Esophagus mucosa (tissue), 1 donor: ENCODE data around the gene RPL15. TPM values are rescaled to one million over a fixed set of nuclear protein-coding genes. Genes with fewer than 3 reads are reported as not detected.
"Not testable (repeated sequence)": the region's sequence is repeated elsewhere in the genome, so short reads cannot be mapped to it uniquely, and the experiment has no call there.

ENCODE experiments used
- ATAC-seq: fragments of 200-7000 bp; cut with Tn5 transposase; one replicate; pipeline ENCODE4 v1.9.1; 2020
- total RNA-seq: library from RNA; stranded (reverse); gene quantifications from one replicate; pipeline ENCODE4 v1.2.4, GENCODE V29; 2023
- donor health status: DM: yes; HTN: yes; CAD: no.

The RPL15 gene
- total RNA-seq, 1 donor from 2014 or later, result 1,347 TPM

- ATAC-seq, result no peak
Observed at GRCh38 chr3:23889950-23890349, 27.0 kb upstream of the RPL15 start.

DNA sequence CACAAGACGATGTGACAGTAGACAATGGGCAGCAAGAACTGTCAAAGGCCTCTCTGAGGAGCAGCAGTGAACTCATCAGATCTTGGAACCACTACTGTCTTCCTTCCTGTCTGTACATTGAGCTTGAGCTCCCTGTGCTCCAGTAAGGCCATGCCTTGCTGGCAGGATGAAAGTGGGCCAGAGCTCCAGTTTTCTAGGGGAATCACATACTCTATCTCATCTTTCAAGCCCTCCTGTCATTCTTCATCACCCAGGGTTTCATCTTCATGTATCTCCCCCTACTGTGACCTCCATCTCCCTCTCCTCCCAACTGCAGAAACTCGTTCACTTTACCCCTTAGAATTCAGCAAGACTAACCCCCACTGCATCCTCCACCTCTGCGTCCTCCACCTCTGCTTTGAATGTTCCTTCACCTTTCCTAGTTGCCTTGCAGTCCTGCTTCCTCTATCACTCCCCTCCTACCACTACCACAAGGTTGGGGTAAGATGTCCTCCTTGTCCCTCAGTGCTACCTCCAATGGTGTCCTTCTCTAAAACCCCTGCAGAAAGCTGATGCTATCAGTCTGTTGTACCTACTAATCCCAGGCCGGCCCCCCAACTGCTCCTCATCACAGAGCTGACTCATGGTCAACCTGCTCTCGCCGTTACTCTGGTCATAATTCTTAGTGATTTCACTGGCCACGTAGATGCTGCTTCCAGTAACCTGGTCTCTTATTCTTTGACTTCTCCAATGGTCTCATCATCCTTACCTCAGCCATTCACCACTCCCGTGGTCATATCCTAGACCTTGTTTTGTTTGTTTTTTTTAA is 22.5 kb upstream of the RPL15 start:
- no peak for ATAC-seq

DNA sequence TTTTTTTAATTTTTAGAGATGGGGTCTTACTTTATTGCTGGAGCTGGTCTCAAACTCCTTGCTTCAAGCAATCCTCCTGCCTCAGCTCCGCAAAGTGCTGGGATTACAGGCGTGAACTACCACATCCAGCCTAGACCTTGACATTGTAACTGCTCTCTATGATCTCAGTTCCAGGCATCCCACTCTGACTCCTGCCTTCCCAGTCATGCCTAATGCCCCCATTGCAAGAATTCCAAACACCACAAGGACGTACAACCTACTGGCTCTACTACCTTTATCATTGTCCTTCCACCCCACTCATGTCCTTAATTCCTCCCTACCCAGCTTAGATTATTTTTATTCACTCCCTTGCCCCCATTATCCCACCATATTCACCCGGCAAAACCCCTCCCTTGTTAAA is 21.8 kb upstream of the RPL15 start:
- no peak for ATAC-seq

- peak; percentile 48 for ATAC-seq
Observed at GRCh38 chr3:23900744-23901143, 16.2 kb upstream of the RPL15 start.

- no peak for ATAC-seq
Observed at GRCh38 chr3:23904545-23904944, 12.4 kb upstream of the RPL15 start.

- ATAC-seq, result no peak
Observed at GRCh38 chr3:23909341-23909740, 7.6 kb upstream of the RPL15 start.

- no peak for ATAC-seq
Observed at GRCh38 chr3:23911397-23911796, 5.5 kb upstream of the RPL15 start.

DNA sequence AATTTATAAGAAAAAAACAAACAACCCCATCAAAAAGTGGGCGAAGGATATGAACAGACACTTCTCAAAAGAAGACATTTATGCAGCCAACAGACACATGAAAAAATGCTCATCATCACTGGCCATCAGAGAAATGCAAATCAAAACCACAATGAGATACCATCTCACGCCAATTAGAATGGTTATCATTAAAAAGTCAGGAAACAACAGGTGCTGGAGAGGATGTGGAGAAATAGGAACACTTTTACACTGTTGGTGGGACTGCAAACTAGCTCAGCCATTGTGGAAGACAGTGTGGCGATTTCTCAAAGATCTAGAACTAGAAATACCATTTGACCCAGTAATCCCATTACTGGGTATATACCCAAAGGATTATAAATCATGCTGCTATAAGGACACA is 4.6 kb upstream of the RPL15 start:
- not testable (repeated sequence) for ATAC-seq

DNA sequence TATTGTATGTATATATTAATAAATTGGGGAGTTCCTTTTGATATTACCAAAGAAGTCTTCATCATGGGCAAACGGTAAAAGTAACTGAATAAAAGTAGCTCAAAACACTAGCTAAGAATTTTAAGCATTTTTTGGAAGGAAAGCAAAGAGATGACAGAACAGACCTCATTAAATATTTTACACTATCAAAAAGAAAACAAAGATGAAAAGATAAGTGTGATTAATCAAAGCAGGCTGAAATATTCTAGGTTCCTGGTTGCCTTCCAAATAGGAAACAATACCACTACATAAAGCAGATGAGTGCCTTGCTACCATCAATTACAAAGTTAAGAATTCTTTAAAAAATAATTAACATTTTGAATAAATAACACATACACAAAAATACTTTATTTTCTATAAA is 3.8 kb upstream of the RPL15 start:
- no peak for ATAC-seq

DNA sequence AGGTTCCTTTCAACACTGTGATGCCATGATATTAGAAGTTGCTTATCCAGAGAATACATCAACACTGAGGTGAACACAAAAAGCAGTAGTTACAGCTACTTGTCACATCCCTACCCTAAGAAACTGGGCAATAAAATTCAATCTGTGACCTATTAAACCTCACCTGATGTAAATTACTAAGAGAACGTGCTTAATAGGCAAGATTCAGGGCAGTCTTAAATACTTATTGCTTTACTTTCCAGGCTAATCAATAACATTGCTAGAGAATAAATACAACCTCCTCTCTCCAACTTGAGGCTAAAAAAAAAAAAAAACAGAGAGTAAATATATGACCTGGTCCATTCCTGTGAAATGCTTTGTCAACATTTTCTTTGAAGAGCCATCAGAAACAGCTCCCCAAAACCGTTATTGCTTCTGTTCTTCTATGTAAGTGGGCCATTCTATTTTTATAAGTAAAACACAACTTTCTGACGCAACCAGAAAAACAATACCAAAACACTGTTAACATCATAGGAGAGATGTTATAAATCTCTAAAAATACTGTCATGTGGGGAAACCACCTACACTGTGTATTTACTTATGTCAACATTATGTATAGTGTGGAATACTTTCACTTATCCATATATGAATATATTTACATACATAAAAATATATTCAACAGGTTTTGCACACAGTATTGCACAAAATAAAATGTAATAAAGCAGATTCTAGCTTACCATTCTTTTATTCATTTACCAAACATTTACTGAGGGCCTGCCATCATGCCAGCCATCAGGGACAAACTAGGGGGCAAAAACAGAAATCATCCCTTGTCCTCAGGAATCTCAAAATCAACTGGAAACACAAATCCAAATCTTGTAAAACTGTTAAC is 2.8 kb upstream of the RPL15 start:
- ATAC-seq, result no peak

DNA sequence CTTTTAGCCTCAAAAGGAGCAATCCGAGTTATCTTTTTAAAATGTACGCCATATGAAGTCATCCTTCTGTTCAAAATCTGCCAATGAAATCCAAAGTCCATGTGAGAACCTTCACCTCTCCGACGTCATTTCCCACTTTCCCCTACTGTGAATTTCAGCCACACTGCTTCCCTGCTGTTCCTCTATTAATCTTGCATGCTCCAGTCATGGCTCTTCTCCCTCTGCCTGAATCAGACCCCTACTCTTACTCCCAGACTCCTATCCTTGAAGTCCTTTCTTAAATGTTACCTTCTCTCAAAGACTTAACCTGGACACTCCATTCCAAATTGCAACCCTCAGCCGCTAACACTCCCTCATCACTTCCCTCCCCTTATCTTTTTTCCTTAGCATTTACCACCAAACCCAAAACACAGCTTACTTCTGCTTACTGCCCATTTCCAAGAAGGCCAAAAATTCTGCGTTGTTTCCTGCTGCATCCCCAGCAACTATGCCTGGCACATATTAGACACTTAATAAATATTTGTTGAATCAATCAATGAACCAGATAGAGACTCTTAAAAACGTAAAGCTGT is 1.3 kb upstream of the RPL15 start:
- no peak for ATAC-seq

DNA sequence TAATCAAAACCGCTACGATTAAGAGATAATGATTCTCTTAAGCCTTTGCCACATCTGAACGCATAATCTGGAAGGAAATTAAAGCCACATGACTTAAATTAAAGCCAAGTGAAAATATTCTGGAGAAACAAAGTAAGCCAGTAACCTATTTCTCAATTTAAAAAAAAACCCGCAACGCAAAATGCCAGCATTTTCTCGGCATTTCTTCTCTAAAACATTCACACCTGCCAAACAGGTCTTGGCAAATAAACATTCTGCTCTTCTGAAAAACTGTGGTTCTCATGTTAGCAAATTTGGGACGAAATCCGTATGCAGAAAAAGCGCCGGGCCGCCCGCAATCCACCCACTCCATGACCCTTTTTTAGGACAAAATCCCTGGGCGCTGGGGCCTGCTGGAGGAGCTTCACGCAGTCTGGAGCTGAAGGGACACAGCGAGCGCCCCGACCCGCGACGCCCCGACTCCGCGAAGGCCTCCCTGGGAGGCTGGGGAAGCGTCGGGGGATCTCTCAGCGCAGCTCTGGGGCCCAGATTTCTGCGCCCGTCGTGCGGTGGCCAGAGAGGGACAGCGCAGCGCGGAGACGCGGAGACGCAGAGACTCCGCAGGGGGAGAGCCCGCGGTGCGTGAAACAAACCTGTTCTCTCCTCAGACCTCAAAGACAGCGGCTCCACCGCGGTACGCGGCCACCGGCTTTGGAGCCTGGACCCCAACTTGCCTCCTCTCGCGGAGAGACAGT is 613 bp upstream of the RPL15 start:
- ATAC-seq, result peak; percentile 54

- ATAC-seq, result not testable (repeated sequence)
Observed at GRCh38 chr3:23917679-23918303, 859 bp downstream of the RPL15 start.

DNA sequence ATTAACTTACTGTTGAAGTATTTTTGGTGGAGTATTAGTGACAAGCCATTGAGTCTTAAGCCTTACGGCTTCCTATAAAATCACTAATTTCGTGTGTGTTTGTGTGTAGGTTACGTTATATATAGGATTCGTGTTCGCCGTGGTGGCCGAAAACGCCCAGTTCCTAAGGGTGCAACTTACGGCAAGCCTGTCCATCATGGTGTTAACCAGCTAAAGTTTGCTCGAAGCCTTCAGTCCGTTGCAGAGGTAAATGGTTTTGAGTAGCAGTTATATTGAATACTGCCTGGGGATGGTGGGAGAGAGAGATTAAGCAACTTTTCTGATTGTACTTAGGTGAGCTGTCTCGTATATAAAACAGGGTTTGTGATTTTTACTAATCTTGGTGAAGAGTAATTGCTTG is 1.4 kb downstream of the RPL15 start:
- ATAC-seq, result not testable (repeated sequence)

DNA sequence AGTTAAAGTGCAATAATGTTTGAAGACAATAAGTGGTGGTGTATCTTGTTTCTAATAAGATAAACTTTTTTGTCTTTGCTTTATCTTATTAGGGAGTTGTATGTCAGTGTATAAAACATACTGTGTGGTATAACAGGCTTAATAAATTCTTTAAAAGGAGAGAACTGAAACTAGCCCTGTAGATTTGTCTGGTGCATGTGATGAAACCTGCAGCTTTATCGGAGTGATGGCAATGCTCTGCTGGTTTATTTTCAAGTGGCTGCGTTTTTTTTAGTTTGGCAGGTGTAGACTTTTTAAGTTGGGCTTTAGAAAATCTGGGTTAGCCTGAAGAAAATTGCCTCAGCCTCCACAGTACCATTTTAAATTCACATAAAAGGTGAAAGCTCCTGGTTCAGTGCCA is 2.7 kb downstream of the RPL15 start:
- no peak for ATAC-seq

- no peak for ATAC-seq
Observed at GRCh38 chr3:23920151-23920655, 3.3 kb downstream of the RPL15 start.

GRCh38 chr3:23921052-23921511 is 4.2 kb downstream of the RPL15 start:
- no peak for ATAC-seq

DNA sequence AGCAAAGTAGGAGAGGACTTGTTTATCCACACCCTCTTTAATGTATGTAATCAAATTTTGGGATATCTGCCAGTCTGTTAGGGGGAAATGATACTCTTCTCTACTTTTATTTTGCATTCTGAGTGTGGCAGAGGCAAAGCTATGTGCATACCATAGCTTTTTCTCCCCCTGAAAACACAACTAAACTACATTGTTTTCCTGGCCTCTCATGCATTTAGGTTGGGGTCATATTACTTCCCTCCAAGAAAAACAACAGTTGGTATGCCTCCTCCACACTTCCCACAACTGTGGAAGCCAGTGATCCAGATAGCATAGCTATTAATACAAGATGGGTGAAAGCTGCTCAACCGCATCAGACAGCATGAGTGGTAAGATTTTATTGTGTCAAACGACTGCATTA is 6.9 kb downstream of the RPL15 start:
- no peak for ATAC-seq

DNA sequence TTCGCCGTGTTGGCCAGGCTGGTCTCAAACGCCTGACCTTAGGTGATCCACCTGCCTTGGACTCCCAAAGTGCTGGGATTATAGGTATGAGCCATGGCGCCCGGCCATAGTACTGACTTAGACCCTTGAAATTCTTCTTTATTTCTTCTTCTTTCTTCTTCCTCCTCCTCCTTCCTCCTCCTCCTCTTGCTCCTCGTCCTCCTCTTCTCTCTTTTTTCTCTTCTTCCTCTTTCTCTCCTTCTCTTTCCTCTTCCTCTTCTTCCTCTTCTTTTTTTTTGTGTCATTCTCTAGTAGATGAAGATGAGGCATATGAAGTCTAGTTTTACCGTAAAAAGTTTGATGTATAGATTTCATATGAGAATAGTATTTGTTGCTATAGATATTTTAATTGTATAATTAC is 9.3 kb downstream of the RPL15 start:
- no peak for ATAC-seq

DNA sequence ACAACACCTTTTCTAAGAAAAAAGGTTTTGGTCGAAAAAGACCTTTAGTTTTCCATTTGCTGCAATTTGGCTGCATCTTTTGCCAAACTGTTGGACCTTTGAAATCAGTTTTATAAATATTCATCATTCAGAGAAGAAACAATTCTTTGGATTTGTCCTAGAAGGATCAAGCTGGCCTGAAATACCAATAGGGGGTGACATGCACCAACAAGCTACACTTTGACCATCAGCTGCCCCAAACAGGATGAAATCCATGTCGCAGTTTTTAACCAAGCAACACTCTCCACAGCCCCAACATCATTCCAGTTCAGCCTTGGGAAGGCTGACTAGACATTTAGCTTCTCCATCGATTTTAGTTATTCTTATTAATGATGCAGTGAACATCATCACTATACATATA is 9.8 kb downstream of the RPL15 start:
- no peak for ATAC-seq

GRCh38 chr3:23928524-23928923 is 11.6 kb downstream of the RPL15 start:
- ATAC-seq, result peak; percentile 65

DNA sequence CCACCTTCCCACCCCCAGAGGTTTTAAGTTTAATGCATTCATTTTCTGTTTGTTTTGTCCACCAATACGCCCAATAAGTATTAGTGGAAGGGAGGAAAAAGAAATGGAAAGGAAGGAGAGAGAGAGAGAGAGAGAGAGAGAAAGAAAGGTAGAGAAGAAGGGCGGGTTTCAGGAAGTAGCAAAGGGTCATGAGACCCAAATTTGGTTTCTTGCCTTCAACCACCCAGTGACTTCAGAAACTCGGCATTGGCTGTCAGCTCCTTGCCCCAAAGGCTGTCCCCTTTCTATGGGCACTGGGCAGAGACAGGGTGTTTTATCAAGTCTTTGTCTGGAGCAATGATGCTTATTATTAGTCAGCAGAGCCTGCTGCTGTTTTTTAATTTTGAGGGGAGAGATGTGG is 14.7 kb downstream of the RPL15 start:
- no peak for ATAC-seq
